Cerebellar nuclear complex (tissue), 1 donor: ENCODE measurements around the gene ZNF32.
"Not testable (repeated sequence)": the region's sequence is repeated elsewhere in the genome, so short reads cannot be mapped to it uniquely, and the experiment has no call there.

Experiments used
- DNase-seq, 2 experiments: peaks; one replicate each; lab custom pipeline; 2025; lab: John Stamatoyannopoulos, UW

The ZNF32 gene

GRCh38 chr10:43680035-43680434, 31.4 kb upstream of the ZNF32 start:
- DNase-seq = no peak

- peak in 1 of 2 experiments; percentile 16 for DNase-seq
These were observed 30.8 kb upstream of the ZNF32 start for GRCh38 chr10:43679509-43679908.

GRCh38 chr10:43678654-43679053, 30.0 kb upstream of the ZNF32 start:
- DNase-seq = no peak

GRCh38 chr10:43676901-43677300, 28.2 kb upstream of the ZNF32 start:
- no peak for DNase-seq

GRCh38 chr10:43676331-43676730, 27.6 kb upstream of the ZNF32 start:
- DNase-seq = no peak

- DNase-seq = no peak
These were observed 26.0 kb upstream of the ZNF32 start for GRCh38 chr10:43674553-43675210.

GRCh38 chr10:43673471-43673870, 24.8 kb upstream of the ZNF32 start:
- no peak for DNase-seq

- peak; percentile 16 to 55 for DNase-seq
These were observed 23.2 kb upstream of the ZNF32 start for GRCh38 chr10:43671659-43672531.

GRCh38 chr10:43669386-43669785, 20.7 kb upstream of the ZNF32 start:
- DNase-seq = no peak

GRCh38 chr10:43667761-43668386, 19.2 kb upstream of the ZNF32 start:
- DNase-seq = no peak

GRCh38 chr10:43667317-43667731, 18.6 kb upstream of the ZNF32 start:
- DNase-seq = no peak

- DNase-seq = no peak
These were observed 17.9 kb upstream of the ZNF32 start for GRCh38 chr10:43666552-43666951.

- DNase-seq = no peak
These were observed 16.4 kb upstream of the ZNF32 start for GRCh38 chr10:43665054-43665453.

- no peak for DNase-seq
These were observed 9.5 kb upstream of the ZNF32 start for GRCh38 chr10:43658227-43658626.

- no peak for DNase-seq
These were observed 6.6 kb upstream of the ZNF32 start for GRCh38 chr10:43655311-43655710.

GRCh38 chr10:43653746-43654145, 5.1 kb upstream of the ZNF32 start:
- no peak for DNase-seq

- no peak for DNase-seq
These were observed 473 bp upstream of the ZNF32 start for GRCh38 chr10:43649185-43649523.

- DNase-seq = no peak
These were observed 635 bp downstream of the ZNF32 start for GRCh38 chr10:43648095-43648397.

- no peak for DNase-seq
These were observed 1.1 kb downstream of the ZNF32 start for GRCh38 chr10:43647576-43647975.

GRCh38 chr10:43645866-43646265, 2.8 kb downstream of the ZNF32 start:
- no peak for DNase-seq

- no peak for DNase-seq
These were observed 4.4 kb downstream of the ZNF32 start for GRCh38 chr10:43644252-43644651.

- no peak for DNase-seq
These were observed 8.1 kb downstream of the ZNF32 start for GRCh38 chr10:43640603-43641002.

- DNase-seq = not testable (repeated sequence)
These were observed 12.9 kb downstream of the ZNF32 start for GRCh38 chr10:43635816-43636215.
